Stomach (tissue), 4 donors: ENCODE measurements around the gene TCF12.

Experiments
- POLR2A ChIP-seq, 4 donors: fragments of 450-650 bp; IDR thresholded peaks; one replicate each; pipeline ENCODE4 v1.6.1; 2016; ENCODE audit warnings: antibody characterized with exemption in 4 of 4, control low read depth in 2 of 4, mild to moderate bottlenecking in 1 of 4, moderate library complexity in 1 of 4
- TF ChIP-seq, protein P1 (sequence below), 7 experiments: fragments of 450-650 bp in 4 of 7; fragments of 200-600 bp in 3 of 7; sonication (generic) in 3 of 7; IDR thresholded peaks; one replicate each; pipeline ENCODE4 v1.5.1; 2016 to 2019; ENCODE audit warnings: antibody characterized with exemption in 7 of 7, control low read depth in 2 of 7, mild to moderate bottlenecking in 1 of 7

DNA sequence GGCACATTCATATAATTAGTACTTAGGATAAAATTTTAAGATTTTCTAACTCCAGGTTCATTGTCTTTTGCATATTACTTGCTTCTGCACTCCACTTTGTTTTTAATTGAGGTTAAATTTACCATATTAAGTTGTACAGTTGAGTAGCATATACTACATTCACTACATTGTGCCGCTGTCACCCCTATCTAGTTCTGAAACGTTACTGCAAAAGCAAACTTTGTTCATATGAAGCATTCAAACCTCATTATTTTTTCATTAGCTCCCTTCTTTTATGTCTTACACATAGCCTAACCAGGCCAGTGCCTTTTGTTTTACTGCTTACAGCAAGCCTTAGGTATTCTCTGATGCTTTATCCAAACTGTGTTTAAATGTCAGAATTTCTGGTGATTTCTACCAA lies 274.7 kb downstream of the TCF12 start:
- TF ChIP-seq, protein P1, sequence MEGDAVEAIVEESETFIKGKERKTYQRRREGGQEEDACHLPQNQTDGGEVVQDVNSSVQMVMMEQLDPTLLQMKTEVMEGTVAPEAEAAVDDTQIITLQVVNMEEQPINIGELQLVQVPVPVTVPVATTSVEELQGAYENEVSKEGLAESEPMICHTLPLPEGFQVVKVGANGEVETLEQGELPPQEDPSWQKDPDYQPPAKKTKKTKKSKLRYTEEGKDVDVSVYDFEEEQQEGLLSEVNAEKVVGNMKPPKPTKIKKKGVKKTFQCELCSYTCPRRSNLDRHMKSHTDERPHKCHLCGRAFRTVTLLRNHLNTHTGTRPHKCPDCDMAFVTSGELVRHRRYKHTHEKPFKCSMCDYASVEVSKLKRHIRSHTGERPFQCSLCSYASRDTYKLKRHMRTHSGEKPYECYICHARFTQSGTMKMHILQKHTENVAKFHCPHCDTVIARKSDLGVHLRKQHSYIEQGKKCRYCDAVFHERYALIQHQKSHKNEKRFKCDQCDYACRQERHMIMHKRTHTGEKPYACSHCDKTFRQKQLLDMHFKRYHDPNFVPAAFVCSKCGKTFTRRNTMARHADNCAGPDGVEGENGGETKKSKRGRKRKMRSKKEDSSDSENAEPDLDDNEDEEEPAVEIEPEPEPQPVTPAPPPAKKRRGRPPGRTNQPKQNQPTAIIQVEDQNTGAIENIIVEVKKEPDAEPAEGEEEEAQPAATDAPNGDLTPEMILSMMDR (IDR thresholded peaks at IDR 0.05), result no peak
- TF ChIP-seq POLR2A (IDR thresholded peaks at IDR 0.05), result no peak
